Stomach (tissue), 9 donors: ENCODE results near the gene TC2N. TPM values are rescaled to one million over a fixed set of nuclear protein-coding genes. Genes with fewer than 3 reads are reported as not detected.

Source experiments
- DNase-seq, 2 donors: peaks; one replicate each; pipeline versions ENCODE4 v3.0.0 to v3.0.0-alpha.2; 2013 to 2019
- H3K27ac ChIP-seq, 5 donors: fragments of 200-600 bp in 4 of 5; sonication (generic) in 4 of 5; one replicate each; pipeline ENCODE4 v1.5.1; 2013 to 2019; ENCODE audit warnings: mild to moderate bottlenecking in 1 of 5, moderate library complexity in 1 of 5
- H3K27me3 ChIP-seq, 3 donors: fragments of 200-600 bp; sonication (generic); one replicate each; pipeline ENCODE4 v1.5.1; 2017 to 2019; ENCODE audit warnings: mixed run types in 1 of 3
- H3K36me3 ChIP-seq, 4 donors: fragments of 200-600 bp; sonication (generic); 1 replicate in 3 of 4; 2 replicates in 1 of 4; pipeline ENCODE4 v1.5.1; 2016 to 2019
- H3K4me1 ChIP-seq, 4 donors: fragments of 200-600 bp; sonication (generic); one replicate each; pipeline ENCODE4 v1.5.1; 2016 to 2019
- H3K4me3 ChIP-seq, 4 donors: fragments of 200-600 bp; sonication (generic) in 3 of 4; one replicate each; pipeline ENCODE4 v1.5.1; 2016 to 2019; ENCODE audit warnings: mild to moderate bottlenecking in 1 of 4
- H3K9me3 ChIP-seq, 4 donors: fragments of 200-600 bp; sonication (generic); one replicate each; pipeline ENCODE4 v1.5.1; 2016 to 2019
- CTCF ChIP-seq, 7 experiments: fragments of 450-650 bp in 4 of 7; fragments of 200-600 bp in 3 of 7; sonication (generic) in 3 of 7; IDR thresholded peaks; one replicate each; pipeline ENCODE4 v1.5.1; 2016 to 2019; ENCODE audit warnings: antibody characterized with exemption in 7 of 7, control low read depth in 2 of 7, mild to moderate bottlenecking in 1 of 7
- EP300 ChIP-seq: sonication (generic); formaldehyde crosslinking; IDR thresholded peaks from one replicate; pipeline ENCODE4 v1.6.1; 2017; ENCODE audit warnings: antibody characterized with exemption
- POLR2A ChIP-seq, 4 donors: fragments of 450-650 bp; IDR thresholded peaks; one replicate each; pipeline ENCODE4 v1.6.1; 2016; ENCODE audit warnings: antibody characterized with exemption in 4 of 4, control low read depth in 2 of 4, mild to moderate bottlenecking in 1 of 4, moderate library complexity in 1 of 4
- POLR2AphosphoS5 ChIP-seq, 3 donors: sonication (generic); formaldehyde crosslinking; IDR thresholded peaks; one replicate each; pipeline ENCODE4 v1.6.1; 2016; ENCODE audit warnings: antibody characterized with exemption in 3 of 3
- WGBS, 5 donors: extraction: QIAGEN DNeasy Blood & Tissue Kit in 3 of 5; methylation state at CpG; one replicate each; pipeline versions ENCODE4 v1.1.5 to v1.1.7; 2013 to 2018; 5-methylcytosine and 5-hydroxymethylcytosine counted together
- intact Hi-C: fragments of 100-400 bp; cut with DNase I; formaldehyde crosslinking; loops from one replicate; pipeline ENCODE4 v1.15.1; 2023; ENCODE audit warnings: low total_unique reads
- polyA plus RNA-seq, 3 donors: library from polyadenylated mRNA; stranded (reverse); fragments of 200-250 nt; gene quantifications; one replicate each; pipeline ENCODE4 v1.2.3, GENCODE V29; 2013
- total RNA-seq, 5 donors: library from RNA; depleted of rRNA; stranded (reverse); fragments of >200 nt; gene quantifications; one replicate each; pipeline versions ENCODE4 v1.1.0 to v1.2.3, GENCODE V29; 2014 to 2016
- donor health status: healthy with polysubstance abuse.
- donor health status: Bipolar disorder and iron deficiency.
- donor health status: healthy.

The TC2N gene
- total and polyA plus RNA-seq, 8 donors: 15.6 to 162 (median 70.1) TPM

GRCh38 chr14:91755570-91756295 lies 111.6 kb downstream of the TC2N start:
- intact Hi-C loops: no loop called here
- peak in 1 of 2 donors; percentile 85 for DNase-seq
- H3K4me1 ChIP-seq: peaks cover 4 to 16% (median 13%) of the 10 kb centered on the region in 4 donors
- 17 to 29% (median 26%) methylated on average over 4 of the region's 4 CpGs for WGBS, 5 donors
- peaks cover 0 to 6% (median 0%) of the 10 kb centered on the region in 4 donors for H3K36me3 ChIP-seq
- H3K27me3 ChIP-seq: no peaks in the 10 kb centered on the region
- H3K9me3 ChIP-seq: peaks cover 0 to 12% (median 4%) of the 10 kb centered on the region in 4 donors
- H3K4me3 ChIP-seq: no peak overlapping the region
- peak overlapping the region; percentile 72 to 89 (median 75) for H3K27ac ChIP-seq
- TF ChIP-seq CTCF (IDR thresholded peaks at IDR 0.05): no peak
- peak in 2 of 3 donors; percentile 28 to 49 for TF ChIP-seq POLR2AphosphoS5 (IDR thresholded peaks at IDR 0.05)
- TF ChIP-seq EP300: no peak
- no peak for TF ChIP-seq POLR2A (IDR thresholded peaks at IDR 0.05)

- Histone ChIP-seq H3K27me3 (no peaks in the 10 kb centered on the region), H3K4me1 (peaks cover 4 to 16% (median 13%) of the 10 kb centered on the region in 4 donors), H3K36me3 (no peaks in the 10 kb centered on the region), H3K9me3 (peaks cover 0 to 3% (median 0%) of the 10 kb centered on the region in 4 donors), H3K27ac (peak overlapping the region; percentile 72 to 88 (median 75)), H3K4me3 (no peak overlapping the region)
- DNase-seq: peak; percentile 72 to 85
- intact Hi-C loops: no loop called here
- WGBS, 5 donors: 0 to 13% (median 10%) methylated on average over 1 of the region's 1 CpG
- TF ChIP-seq EP300 (no peak), POLR2A (IDR thresholded peaks at IDR 0.05) (no peak), POLR2AphosphoS5 (IDR thresholded peaks at IDR 0.05) (peak in 1 of 3 donors; percentile 10)
Measured at GRCh38 chr14:91754819-91755218, 112.5 kb downstream of the TC2N start.

- no peak overlapping the region for H3K4me3 ChIP-seq
- no peaks in the 10 kb centered on the region for H3K9me3 ChIP-seq
- no peaks in the 10 kb centered on the region for H3K27me3 ChIP-seq
- WGBS, 5 donors: 86 to 94% (median 86%) methylated on average over 1 of the region's 1 CpG
- TF ChIP-seq EP300: no peak
- no peak for TF ChIP-seq CTCF (IDR thresholded peaks at IDR 0.05)
- no peak for TF ChIP-seq POLR2AphosphoS5 (IDR thresholded peaks at IDR 0.05)
- TF ChIP-seq POLR2A (IDR thresholded peaks at IDR 0.05): no peak
- intact Hi-C loops: no loop called here
- H3K4me1 ChIP-seq: peaks cover 4 to 16% (median 13%) of the 10 kb centered on the region in 4 donors
- peak overlapping the region in 4 of 5 donors; percentile 72 to 88 (median 75) for H3K27ac ChIP-seq
- DNase-seq: no peak
- H3K36me3 ChIP-seq: no peaks in the 10 kb centered on the region
Measured at GRCh38 chr14:91754185-91754584, 113.2 kb downstream of the TC2N start.

GRCh38 chr14:91753501-91754128 lies 113.7 kb downstream of the TC2N start:
- intact Hi-C loops: no loop called here
- peak overlapping the region in 4 of 5 donors; percentile 72 to 88 (median 75) for H3K27ac ChIP-seq

More at GRCh38 chr14:91753501-91754128, 113.7 kb downstream of the TC2N start:
- DNase-seq: no peak
- no peak overlapping the region for H3K4me3 ChIP-seq
- peaks cover 4 to 16% (median 13%) of the 10 kb centered on the region in 4 donors for H3K4me1 ChIP-seq
- H3K27me3 ChIP-seq: no peaks in the 10 kb centered on the region
- H3K36me3 ChIP-seq: no peaks in the 10 kb centered on the region
- WGBS, 5 donors: 64 to 75% (median 74%) methylated on average over 4 of the region's 4 CpGs
- H3K9me3 ChIP-seq: no peaks in the 10 kb centered on the region
- no peak for TF ChIP-seq CTCF (IDR thresholded peaks at IDR 0.05)
